Activated naive CD8-positive, alpha-beta T cell treated with anti-CD3 and anti-CD28 coated beads for 36 hours (primary cell): ENCODE data around the gene NDUFV3. TPM values are rescaled to one million over a fixed set of nuclear protein-coding genes. Genes with fewer than 3 reads are reported as not detected.
"Not testable (repeated sequence)": the region's sequence is repeated elsewhere in the genome, so short reads cannot be mapped to it uniquely, and the experiment has no call there.

Experiments
- DNase-seq: peaks from one replicate; pipeline ENCODE4 v3.0.0; 2021
- H3K27ac Mint-ChIP-seq: one replicate; pipeline ENCODE4 v1.8.0; 2022; ENCODE audit warnings: mild to moderate bottlenecking, moderate library complexity, mixed read lengths
- H3K27me3 Mint-ChIP-seq: one replicate; pipeline ENCODE4 v1.8.0; 2022; ENCODE audit warnings: mild to moderate bottlenecking, mixed read lengths
- H3K36me3 Mint-ChIP-seq: one replicate; pipeline ENCODE4 v1.8.0; 2021; ENCODE audit warnings: mild to moderate bottlenecking, mixed read lengths
- H3K4me1 Mint-ChIP-seq: one replicate; pipeline ENCODE4 v1.8.0; 2021; ENCODE audit warnings: mixed read lengths
- H3K4me3 Mint-ChIP-seq: one replicate; pipeline ENCODE4 v1.8.0; 2022; ENCODE audit warnings: mild to moderate bottlenecking, moderate library complexity, mixed read lengths
- H3K9me3 Mint-ChIP-seq: one replicate; pipeline ENCODE4 v1.8.0; 2022; ENCODE audit warnings: mixed read lengths
- total RNA-seq, 2 experiments: library from RNA; stranded (reverse); gene quantifications; one replicate each; pipeline ENCODE4 v1.2.3, GENCODE V29; 2021

NDUFV3 gene
- total RNA-seq, 2 experiments from 2014 or later: 34.2 to 34.3 TPM

- not testable (repeated sequence) for DNase-seq, H3K4me3 Mint-ChIP-seq, H3K27me3 Mint-ChIP-seq, H3K36me3 Mint-ChIP-seq, H3K4me1 Mint-ChIP-seq, H3K27ac Mint-ChIP-seq, H3K9me3 Mint-ChIP-seq
Measured at GRCh38 chr21:42932378-42933136, 39.4 kb downstream of the NDUFV3 start.

GRCh38 chr21:42933137-42933970 is 40.2 kb downstream of the NDUFV3 start:
- H3K27ac Mint-ChIP-seq, H3K27me3 Mint-ChIP-seq, H3K4me3 Mint-ChIP-seq, H3K36me3 Mint-ChIP-seq, DNase-seq, H3K4me1 Mint-ChIP-seq, H3K9me3 Mint-ChIP-seq: not testable (repeated sequence)

GRCh38 chr21:42933973-42934372 is 40.9 kb downstream of the NDUFV3 start:
- not testable (repeated sequence) for H3K4me1 Mint-ChIP-seq, H3K9me3 Mint-ChIP-seq, H3K27ac Mint-ChIP-seq, H3K4me3 Mint-ChIP-seq, DNase-seq, H3K27me3 Mint-ChIP-seq, H3K36me3 Mint-ChIP-seq

- not testable (repeated sequence) for H3K4me3 Mint-ChIP-seq, H3K27me3 Mint-ChIP-seq, H3K27ac Mint-ChIP-seq, H3K36me3 Mint-ChIP-seq, DNase-seq, H3K4me1 Mint-ChIP-seq, H3K9me3 Mint-ChIP-seq
Measured at GRCh38 chr21:42936360-42936759, 43.3 kb downstream of the NDUFV3 start.

- H3K27me3 Mint-ChIP-seq, H3K9me3 Mint-ChIP-seq, H3K4me3 Mint-ChIP-seq: not testable (repeated sequence)
Measured at GRCh38 chr21:42937034-42937940, 44.2 kb downstream of the NDUFV3 start.

GRCh38 chr21:42937960-42938605 is 45.0 kb downstream of the NDUFV3 start:
- Mint-ChIP-seq H3K27me3 (no peaks in the 10 kb centered on the region), H3K4me1 (no peaks in the 10 kb centered on the region), H3K36me3 (no peaks in the 10 kb centered on the region), H3K4me3 (no peak overlapping the region), H3K9me3 (no peaks in the 10 kb centered on the region), H3K27ac (no peak overlapping the region)
- no peak for DNase-seq

More at GRCh38 chr21:42937034-42937940, 44.2 kb downstream of the NDUFV3 start:
- not testable (repeated sequence) for H3K36me3 Mint-ChIP-seq, H3K27ac Mint-ChIP-seq, H3K4me1 Mint-ChIP-seq, DNase-seq

- not testable (repeated sequence) for DNase-seq, H3K4me1 Mint-ChIP-seq, H3K27ac Mint-ChIP-seq
Measured at GRCh38 chr21:42938606-42938995, 45.5 kb downstream of the NDUFV3 start.

GRCh38 chr21:42939582-42940413 is 46.7 kb downstream of the NDUFV3 start:
- H3K27ac Mint-ChIP-seq: no peak overlapping the region
- DNase-seq: no peak
- no peaks in the 10 kb centered on the region for H3K27me3 Mint-ChIP-seq
- H3K4me1 Mint-ChIP-seq: no peaks in the 10 kb centered on the region
- no peaks in the 10 kb centered on the region for H3K36me3 Mint-ChIP-seq
- no peaks in the 10 kb centered on the region for H3K9me3 Mint-ChIP-seq
- no peak overlapping the region for H3K4me3 Mint-ChIP-seq

More at GRCh38 chr21:42938606-42938995, 45.5 kb downstream of the NDUFV3 start:
- not testable (repeated sequence) for H3K4me3 Mint-ChIP-seq, H3K36me3 Mint-ChIP-seq, H3K27me3 Mint-ChIP-seq, H3K9me3 Mint-ChIP-seq

GRCh38 chr21:42941696-42942085 is 48.6 kb downstream of the NDUFV3 start:
- Mint-ChIP-seq H3K36me3 (no peaks in the 10 kb centered on the region), H3K4me1 (no peaks in the 10 kb centered on the region), H3K4me3 (no peak overlapping the region), H3K27ac (no peak overlapping the region), H3K9me3 (no peaks in the 10 kb centered on the region), H3K27me3 (no peaks in the 10 kb centered on the region)
- no peak for DNase-seq

- Mint-ChIP-seq H3K27ac (no peak overlapping the region), H3K4me3 (no peak overlapping the region), H3K4me1 (no peaks in the 10 kb centered on the region), H3K27me3 (no peaks in the 10 kb centered on the region), H3K36me3 (no peaks in the 10 kb centered on the region), H3K9me3 (no peaks in the 10 kb centered on the region)
- DNase-seq: no peak
Measured at GRCh38 chr21:42942244-42942643, 49.1 kb downstream of the NDUFV3 start.

- H3K4me3 Mint-ChIP-seq, H3K9me3 Mint-ChIP-seq, H3K4me1 Mint-ChIP-seq, H3K36me3 Mint-ChIP-seq, DNase-seq, H3K27ac Mint-ChIP-seq, H3K27me3 Mint-ChIP-seq: not testable (repeated sequence)
Measured at GRCh38 chr21:42949094-42949755, 56.1 kb downstream of the NDUFV3 start.

- H3K9me3 Mint-ChIP-seq, H3K4me3 Mint-ChIP-seq, DNase-seq, H3K4me1 Mint-ChIP-seq, H3K27me3 Mint-ChIP-seq, H3K27ac Mint-ChIP-seq, H3K36me3 Mint-ChIP-seq: not testable (repeated sequence)
Measured at GRCh38 chr21:42951193-42951592, 58.1 kb downstream of the NDUFV3 start.

- H3K27me3 Mint-ChIP-seq: no peaks in the 10 kb centered on the region
- no peak overlapping the region for H3K4me3 Mint-ChIP-seq
- H3K36me3 Mint-ChIP-seq: no peaks in the 10 kb centered on the region
- H3K27ac Mint-ChIP-seq: no peak overlapping the region
- DNase-seq: no peak
- no peaks in the 10 kb centered on the region for H3K4me1 Mint-ChIP-seq
- no peaks in the 10 kb centered on the region for H3K9me3 Mint-ChIP-seq
Measured at GRCh38 chr21:42956824-42957630, 63.9 kb downstream of the NDUFV3 start.
